GM21786 (cell line): ENCODE results near the gene TSPAN3.

Experiments
- ATAC-seq: cut with Tn5 transposase; IDR thresholded peaks from one replicate; pipeline ENCODE4 v1.9.1; 2021; ENCODE audit not compliant: unreplicated experiment

The TSPAN3 gene

GRCh38 chr15:77085297-77085696 lies 14.4 kb upstream of the TSPAN3 start:
- no peak for ATAC-seq

- ATAC-seq: no peak
These were observed 13.5 kb upstream of the TSPAN3 start for GRCh38 chr15:77084436-77084835.

GRCh38 chr15:77083381-77084160 lies 12.7 kb upstream of the TSPAN3 start:
- peak; percentile 81 for ATAC-seq

GRCh38 chr15:77081971-77082370 lies 11.1 kb upstream of the TSPAN3 start:
- no peak for ATAC-seq

GRCh38 chr15:77076323-77076915 lies 5.5 kb upstream of the TSPAN3 start:
- no peak for ATAC-seq

GRCh38 chr15:77075528-77075927 lies 4.6 kb upstream of the TSPAN3 start:
- no peak for ATAC-seq

- ATAC-seq: no peak
These were observed 3.4 kb upstream of the TSPAN3 start for GRCh38 chr15:77074350-77074749.

GRCh38 chr15:77071305-77072223 lies 655 bp upstream of the TSPAN3 start:
- no peak for ATAC-seq

GRCh38 chr15:77070180-77070494 lies 772 bp downstream of the TSPAN3 start:
- no peak for ATAC-seq

GRCh38 chr15:77069521-77070121 lies 1.3 kb downstream of the TSPAN3 start:
- no peak for ATAC-seq

- no peak for ATAC-seq
These were observed 2.3 kb downstream of the TSPAN3 start for GRCh38 chr15:77068633-77069032.

- no peak for ATAC-seq
These were observed 3.1 kb downstream of the TSPAN3 start for GRCh38 chr15:77067691-77068367.

- no peak for ATAC-seq
These were observed 3.8 kb downstream of the TSPAN3 start for GRCh38 chr15:77066971-77067690.

GRCh38 chr15:77064539-77065308 lies 6.2 kb downstream of the TSPAN3 start:
- ATAC-seq: no peak

- no peak for ATAC-seq
These were observed 6.8 kb downstream of the TSPAN3 start for GRCh38 chr15:77064063-77064462.

- no peak for ATAC-seq
These were observed 7.7 kb downstream of the TSPAN3 start for GRCh38 chr15:77063249-77063648.

- ATAC-seq: no peak
These were observed 10.4 kb downstream of the TSPAN3 start for GRCh38 chr15:77060546-77060945.

GRCh38 chr15:77059786-77060361 lies 11.0 kb downstream of the TSPAN3 start:
- ATAC-seq: peak; percentile 61

- ATAC-seq: no peak
These were observed 12.4 kb downstream of the TSPAN3 start for GRCh38 chr15:77058468-77058867.
